GM12878 (cell line): ENCODE data around the gene SYCE1L. TPM values are rescaled to one million over a fixed set of nuclear protein-coding genes. Genes with fewer than 3 reads are reported as not detected.
A peak's percentile ranks its signal among the peaks of the same experiment; 100 is the strongest.

Source experiments
- ATAC-seq: fragments of 200-7000 bp; cut with Tn5 transposase; 3 replicates; pipeline ENCODE4 v1.9.1; 2020; ENCODE audit warnings: mild to moderate bottlenecking, moderate library complexity
- BruUV-seq: library from RNA; stranded (reverse); fragments of 400-500 nt; replicated peaks from 2 replicates; lab custom pipeline; 2021; lab: Mats Ljungman, UMichigan
- CTCF ChIA-PET: fragments of 300-600 bp; sonication (Branson Sonifier 250); formaldehyde crosslinking; extraction: SDS; loops from one replicate; lab custom pipeline; 2021; ENCODE audit warnings: inconsistent platforms; lab: Yijun Ruan, JAX
- POLR2A ChIA-PET: fragments of 350-600 bp; formaldehyde crosslinking; extraction: SDS; loops from one replicate; lab custom pipeline; 2021; ENCODE audit warnings: inconsistent platforms; lab: Charles Lee
- RAD21 ChIA-PET: fragments of 300-600 bp; sonication (Branson Sonifier 250); formaldehyde crosslinking; loops from one replicate; lab custom pipeline; 2023; ENCODE audit warnings: antibody characterized with exemption; ENCODE audit not compliant: unreplicated experiment; lab: Charles Lee
- SMC1A ChIA-PET: fragments of 300-600 bp; sonication (Branson Sonifier 250); formaldehyde crosslinking; loops from one replicate; lab custom pipeline; 2023; ENCODE audit not compliant: unreplicated experiment, uncharacterized antibody; lab: Charles Lee
- DNase-seq: peaks from one replicate; pipeline ENCODE4 v3.0.0-alpha.2; 2011; ENCODE audit warnings: low read depth, low spot score
- FAIRE-seq: peaks from 3 replicates; lab custom pipeline; 2011; peaks lifted over from hg19 to GRCh38; lab: Jason Lieb, UNC
- H2AFZ ChIP-seq: 2 replicates; pipeline ENCODE4 v1.6.0; 2011; ENCODE audit warnings: low read depth, low read length, control low read depth; ENCODE audit not compliant: control insufficient read depth
- H3K27ac ChIP-seq: 2 replicates; pipeline ENCODE4 v1.5.1; 2011; ENCODE audit warnings: control low read depth; ENCODE audit not compliant: control insufficient read depth, insufficient read depth
- H3K27me3 ChIP-seq, 2 experiments: replicated peaks in 1 of 2; 2 replicates each; pipeline versions ENCODE4 v1.6.0 to v1.6.1; 2011; ENCODE audit warnings: low read length in 1 of 2; ENCODE audit not compliant: control insufficient read depth in 2 of 2, insufficient read depth in 2 of 2
- H3K36me3 ChIP-seq, 2 experiments: 2 replicates each; pipeline ENCODE4 v1.5.1; 2011; ENCODE audit warnings: low read length in 1 of 2; ENCODE audit not compliant: control insufficient read depth in 2 of 2, insufficient read depth in 2 of 2
- H3K4me1 ChIP-seq: 2 replicates; pipeline ENCODE4 v1.6.1; 2011; ENCODE audit warnings: mild to moderate bottlenecking, low read length, moderate library complexity, mixed read lengths; ENCODE audit not compliant: control insufficient read depth, insufficient read depth
- H3K4me2 ChIP-seq: 2 replicates; pipeline ENCODE4 v1.6.0; 2011; ENCODE audit warnings: control low read depth; ENCODE audit not compliant: control insufficient read depth, insufficient read depth
- H3K4me3 ChIP-seq: fragments of 200-600 bp; sonication (generic); 2 replicates; pipeline ENCODE4 v1.5.1; 2016
- H3K79me2 ChIP-seq: 2 replicates; pipeline ENCODE4 v1.6.0; 2011; ENCODE audit warnings: low read length; ENCODE audit not compliant: control insufficient read depth, insufficient read depth
- H3K9ac ChIP-seq: 2 replicates; pipeline ENCODE4 v1.8.0; 2011; ENCODE audit warnings: low read length, control low read depth, mixed read lengths; ENCODE audit not compliant: control insufficient read depth, insufficient read depth
- H3K9me3 ChIP-seq: replicated peaks from 3 replicates; pipeline ENCODE4 v1.5.1; 2011; ENCODE audit warnings: mild to moderate bottlenecking, low read length; ENCODE audit not compliant: control insufficient read depth, insufficient read depth
- H4K20me1 ChIP-seq: 2 replicates; pipeline ENCODE4 v1.6.0; 2011; ENCODE audit not compliant: control insufficient read depth, insufficient read depth
- ATF7 ChIP-seq: fragments of 450-650 bp; IDR thresholded peaks from 2 replicates; pipeline ENCODE4 v1.6.1; 2016; ENCODE audit warnings: low read depth, mild to moderate bottlenecking
- MEF2B ChIP-seq: fragments of 450-650 bp; IDR thresholded peaks from 2 replicates; pipeline ENCODE4 v1.6.1; 2018; ENCODE audit warnings: mild to moderate bottlenecking, moderate library complexity; ENCODE audit not compliant: partially characterized antibody, poor library complexity, severe bottlenecking
- NRF1 ChIP-seq: conservative IDR thresholded peaks from 2 replicates; pipeline ENCODE4 v1.6.1; 2011; ENCODE audit warnings: mild to moderate bottlenecking, low read depth, low read length, improper control_type of control experiment
- POU2F2 ChIP-seq: IDR thresholded peaks from 3 replicates; pipeline ENCODE4 v1.6.1; 2011; ENCODE audit warnings: low read depth, mild to moderate bottlenecking, low read length, borderline replicate concordance
- STAT1 ChIP-seq: fragments of 450-650 bp; conservative IDR thresholded peaks from 2 replicates; pipeline ENCODE4 v1.6.1; 2014; ENCODE audit warnings: antibody characterized with exemption, mild to moderate bottlenecking
- WGBS: methylation state at CpG from one replicate; pipeline ENCODE4 v1.1.6; 2016; ENCODE audit warnings: low lambda C conversion rate; ENCODE audit not compliant: insufficient replicate concordance, insufficient coverage; ENCODE audit errors: missing lambda C conversion rate; 5-methylcytosine and 5-hydroxymethylcytosine counted together
- in situ Hi-C: fragments of 300-500 bp; cut with MboI; formaldehyde crosslinking; loops from 9 replicates; pipeline ENCODE4 v1.14.3; 2018; ENCODE audit warnings: mixed read lengths
- intact Hi-C: fragments of 100-400 bp; cut with micrococcal nuclease; formaldehyde crosslinking; loops from one replicate; pipeline ENCODE4 v1.14.2; 2022; ENCODE audit not compliant: unreplicated experiment
- polyA plus RNA-seq, 11 experiments: library from polyadenylated mRNA; depleted of rRNA in 4 of 11; unstranded in 6 of 11; stranded (reverse) in 5 of 11; fragments of >200 nt; fragmentation: Nextera tagmentation in 4 of 11; fragmentation: Illumina TruSeq in 1 of 11; extraction: Ambion mirVana in 4 of 11; extraction: Trizol in 1 of 11; gene quantifications; 1 replicate in 1 of 11; 2 replicates in 10 of 11; pipeline versions ENCODE4 v1.2.1 to v1.2.3, GENCODE V29; 2011 to 2016; ENCODE audit warnings: inconsistent platforms in 2 of 11, missing spikeins in 2 of 11, low read depth in 1 of 11
- total RNA-seq, 4 experiments: library from RNA; depleted of rRNA in 3 of 4; stranded (reverse); fragments of >200 nt in 3 of 4; fragmentation: Illumina TruSeq in 1 of 4; extraction: Trizol in 1 of 4; gene quantifications; 2 replicates each; pipeline versions ENCODE4 v1.2.1 to v1.2.3, GENCODE V29; 2013 to 2021
- TF ChIP-seq, protein P1 (sequence below): fragments of 450-650 bp; IDR thresholded peaks from 2 replicates; pipeline ENCODE4 v1.6.1; 2017; ENCODE audit warnings: mild to moderate bottlenecking, moderate library complexity
- TF ChIP-seq, protein P2 (sequence below): fragments of 450-650 bp; IDR thresholded peaks from 2 replicates; pipeline ENCODE4 v1.6.1; 2017; ENCODE audit warnings: low read depth, mild to moderate bottlenecking, moderate library complexity

Gene SYCE1L
- total and polyA plus RNA-seq, 10 of the 15 experiments (the other 5 are each of a cell fraction or from before 2014, with no cell fraction given), result 0.35 to 4.6 (median 0.91) TPM; not detected in 5

DNA sequence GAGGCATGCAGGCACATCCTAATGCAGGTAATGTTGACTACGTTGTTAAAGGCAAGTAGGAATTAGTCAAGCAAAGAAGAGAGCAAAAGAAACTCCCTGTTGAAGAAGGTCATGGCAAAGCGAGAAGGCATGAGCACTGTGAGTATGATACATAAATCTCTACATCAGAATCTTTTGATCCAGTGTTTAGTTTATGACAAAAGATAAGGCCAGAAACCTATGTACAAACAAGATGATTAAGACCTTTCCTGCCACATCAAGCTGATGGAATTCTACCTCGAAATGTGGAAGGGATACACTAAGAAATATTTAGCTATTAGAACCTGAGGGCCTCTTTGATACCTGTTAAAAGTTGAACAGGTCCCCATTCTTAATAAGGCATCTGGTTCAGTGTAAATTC lies 20.2 kb downstream of the SYCE1L start:
- H3K27me3 ChIP-seq, result no peaks in the 10 kb centered on the region
- H4K20me1 ChIP-seq, result no peaks in the 10 kb centered on the region
- no peak overlapping the region for H3K9ac ChIP-seq
- H3K36me3 ChIP-seq, result no peaks in the 10 kb centered on the region
- TF ChIP-seq ATF7 (no peak), STAT1 (no peak)
- no peak for DNase-seq
- CTCF ChIA-PET, result interaction anchor here (2.3 kb wide), 1 partner anchor 18 kb away, joined by 10 read pairs; no protein-coding TSS in a partner anchor
- H3K4me1 ChIP-seq, result no peaks in the 10 kb centered on the region
- no peak overlapping the region for H3K4me3 ChIP-seq
- ATAC-seq, result no peak
- RAD21 ChIA-PET, result no interaction called here
- WGBS, result 60% methylated on average over 3 of the region's 3 CpGs
- POLR2A ChIA-PET, result no interaction called here
- H3K9me3 ChIP-seq, result no peaks in the 10 kb centered on the region
- no peak for FAIRE-seq
- intact Hi-C loops, result no loop called here
- no peak overlapping the region for H2AFZ ChIP-seq
- H3K27ac ChIP-seq, result no peak overlapping the region
- no peak overlapping the region for H3K4me2 ChIP-seq
- in situ Hi-C loops, result loop anchor here (10.0 kb wide), 1 partner anchor 875 kb away; the partner anchor contains the start of gene WWOX
- BruUV-seq, result no TSS peak
- SMC1A ChIA-PET, result no interaction called here
- H3K79me2 ChIP-seq, result no peaks in the 10 kb centered on the region

DNA sequence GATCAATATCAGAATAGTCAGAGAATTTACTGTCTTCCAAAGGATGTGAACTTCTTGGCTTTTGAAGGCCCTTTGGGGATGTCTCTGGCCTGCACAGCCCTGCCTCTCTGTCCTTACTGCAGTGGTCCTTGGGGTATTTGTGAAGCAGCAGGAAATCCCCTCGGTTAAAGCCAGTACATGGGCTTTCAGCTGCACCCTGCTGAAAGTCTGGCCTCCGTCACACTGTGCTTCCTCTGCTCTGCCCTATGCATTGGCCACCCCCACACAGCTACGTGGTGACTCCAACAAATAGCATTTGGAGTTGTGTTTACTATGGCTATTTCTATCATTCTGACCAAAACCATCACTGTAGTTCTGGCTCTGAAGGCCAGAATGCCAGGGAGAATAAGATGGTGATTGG lies 21.2 kb downstream of the SYCE1L start:
- H3K4me2 ChIP-seq, result no peak overlapping the region
- H3K4me1 ChIP-seq, result no peaks in the 10 kb centered on the region
- no peak overlapping the region for H3K4me3 ChIP-seq
- no peaks in the 10 kb centered on the region for H3K9me3 ChIP-seq
- H3K9ac ChIP-seq, result no peak overlapping the region
- DNase-seq (peak; percentile 25), ATAC-seq (peak; percentile 98), FAIRE-seq (no peak)
- no TSS peak for BruUV-seq
- intact Hi-C loops (no loop called here), in situ Hi-C loops (no loop called here)
- H3K79me2 ChIP-seq, result no peaks in the 10 kb centered on the region
- 8% methylated on average over 3 of the region's 3 CpGs for WGBS
- no peaks in the 10 kb centered on the region for H3K27me3 ChIP-seq
- CTCF ChIA-PET, result interaction anchor here (1.0 to 2.3 kb wide), 2 partner anchors 17 to 363 kb away, joined by 4 to 10 read pairs; no protein-coding TSS in a partner anchor
- no peak overlapping the region for H3K27ac ChIP-seq
- no peak overlapping the region for H2AFZ ChIP-seq
- SMC1A ChIA-PET, result interaction anchor here (0.9 kb wide), 1 partner anchor 9 kb away, joined by 4 read pairs; no protein-coding TSS in a partner anchor
- H4K20me1 ChIP-seq, result no peaks in the 10 kb centered on the region
- TF ChIP-seq, protein P1, sequence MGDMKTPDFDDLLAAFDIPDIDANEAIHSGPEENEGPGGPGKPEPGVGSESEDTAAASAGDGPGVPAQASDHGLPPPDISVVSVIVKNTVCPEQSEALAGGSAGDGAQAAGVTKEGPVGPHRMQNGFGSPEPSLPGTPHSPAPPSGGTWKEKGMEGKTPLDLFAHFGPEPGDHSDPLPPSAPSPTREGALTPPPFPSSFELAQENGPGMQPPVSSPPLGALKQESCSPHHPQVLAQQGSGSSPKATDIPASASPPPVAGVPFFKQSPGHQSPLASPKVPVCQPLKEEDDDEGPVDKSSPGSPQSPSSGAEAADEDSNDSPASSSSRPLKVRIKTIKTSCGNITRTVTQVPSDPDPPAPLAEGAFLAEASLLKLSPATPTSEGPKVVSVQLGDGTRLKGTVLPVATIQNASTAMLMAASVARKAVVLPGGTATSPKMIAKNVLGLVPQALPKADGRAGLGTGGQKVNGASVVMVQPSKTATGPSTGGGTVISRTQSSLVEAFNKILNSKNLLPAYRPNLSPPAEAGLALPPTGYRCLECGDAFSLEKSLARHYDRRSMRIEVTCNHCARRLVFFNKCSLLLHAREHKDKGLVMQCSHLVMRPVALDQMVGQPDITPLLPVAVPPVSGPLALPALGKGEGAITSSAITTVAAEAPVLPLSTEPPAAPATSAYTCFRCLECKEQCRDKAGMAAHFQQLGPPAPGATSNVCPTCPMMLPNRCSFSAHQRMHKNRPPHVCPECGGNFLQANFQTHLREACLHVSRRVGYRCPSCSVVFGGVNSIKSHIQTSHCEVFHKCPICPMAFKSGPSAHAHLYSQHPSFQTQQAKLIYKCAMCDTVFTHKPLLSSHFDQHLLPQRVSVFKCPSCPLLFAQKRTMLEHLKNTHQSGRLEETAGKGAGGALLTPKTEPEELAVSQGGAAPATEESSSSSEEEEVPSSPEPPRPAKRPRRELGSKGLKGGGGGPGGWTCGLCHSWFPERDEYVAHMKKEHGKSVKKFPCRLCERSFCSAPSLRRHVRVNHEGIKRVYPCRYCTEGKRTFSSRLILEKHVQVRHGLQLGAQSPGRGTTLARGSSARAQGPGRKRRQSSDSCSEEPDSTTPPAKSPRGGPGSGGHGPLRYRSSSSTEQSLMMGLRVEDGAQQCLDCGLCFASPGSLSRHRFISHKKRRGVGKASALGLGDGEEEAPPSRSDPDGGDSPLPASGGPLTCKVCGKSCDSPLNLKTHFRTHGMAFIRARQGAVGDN, result peak; percentile 63; the same call in 1 of the 2 replicates
- TF ChIP-seq, protein P2, sequence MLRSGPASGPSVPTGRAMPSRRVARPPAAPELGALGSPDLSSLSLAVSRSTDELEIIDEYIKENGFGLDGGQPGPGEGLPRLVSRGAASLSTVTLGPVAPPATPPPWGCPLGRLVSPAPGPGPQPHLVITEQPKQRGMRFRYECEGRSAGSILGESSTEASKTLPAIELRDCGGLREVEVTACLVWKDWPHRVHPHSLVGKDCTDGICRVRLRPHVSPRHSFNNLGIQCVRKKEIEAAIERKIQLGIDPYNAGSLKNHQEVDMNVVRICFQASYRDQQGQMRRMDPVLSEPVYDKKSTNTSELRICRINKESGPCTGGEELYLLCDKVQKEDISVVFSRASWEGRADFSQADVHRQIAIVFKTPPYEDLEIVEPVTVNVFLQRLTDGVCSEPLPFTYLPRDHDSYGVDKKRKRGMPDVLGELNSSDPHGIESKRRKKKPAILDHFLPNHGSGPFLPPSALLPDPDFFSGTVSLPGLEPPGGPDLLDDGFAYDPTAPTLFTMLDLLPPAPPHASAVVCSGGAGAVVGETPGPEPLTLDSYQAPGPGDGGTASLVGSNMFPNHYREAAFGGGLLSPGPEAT, result peak; percentile 44; the same call in 1 of the 2 replicates
- TF ChIP-seq MEF2B, result peak; percentile 55
- TF ChIP-seq NRF1, result no peak
- 0 out of 3 replicates have a peak, but pooled peaks have one; percentile 26 for TF ChIP-seq POU2F2
- H3K36me3 ChIP-seq, result no peaks in the 10 kb centered on the region
- RAD21 ChIA-PET, result interaction anchor here (0.9 to 1.3 kb wide), 2 partner anchors 10 to 14 kb away, joined by 3 to 5 read pairs; no protein-coding TSS in a partner anchor
- POLR2A ChIA-PET, result interaction anchor here (0.9 to 1.0 kb wide), 2 partner anchors 9 to 18 kb away, joined by 3 read pairs; no protein-coding TSS in a partner anchor
